Testis (tissue), 3 donors: ENCODE data around the gene CDH4. TPM values are rescaled to one million over a fixed set of nuclear protein-coding genes. Genes with fewer than 3 reads are reported as not detected.

Source experiments
- DNase-seq: peaks from one replicate; pipeline ENCODE4 v3.0.0-alpha.2; 2019
- H3K27ac ChIP-seq, 2 donors: fragments of 200-600 bp; sonication (generic); one replicate each; pipeline ENCODE4 v1.5.1; 2019
- H3K27me3 ChIP-seq: fragments of 200-600 bp; sonication (generic); one replicate; pipeline ENCODE4 v1.5.1; 2019
- H3K36me3 ChIP-seq: fragments of 200-600 bp; sonication (generic); one replicate; pipeline ENCODE4 v1.5.1; 2017; ENCODE audit warnings: low read depth; ENCODE audit errors: missing control alignments
- H3K4me1 ChIP-seq: fragments of 200-600 bp; sonication (generic); one replicate; pipeline ENCODE4 v1.5.1; 2019
- H3K4me3 ChIP-seq, 2 donors: fragments of 200-600 bp; sonication (generic); one replicate each; pipeline ENCODE4 v1.5.1; 2017 to 2019
- H3K9me3 ChIP-seq: fragments of 200-600 bp; sonication (generic); one replicate; pipeline ENCODE4 v1.5.1; 2017
- POLR2A ChIP-seq: fragments of 450-650 bp; IDR thresholded peaks from one replicate; pipeline ENCODE4 v1.6.1; 2017; ENCODE audit warnings: antibody characterized with exemption, mild to moderate bottlenecking, moderate library complexity
- WGBS, 2 donors: methylation state at CpG; one replicate each; pipeline ENCODE4 v1.1.5; 2018; 5-methylcytosine and 5-hydroxymethylcytosine counted together
- intact Hi-C: fragments of 100-400 bp; cut with DNase I; formaldehyde crosslinking; loops from one replicate; pipeline ENCODE4 v1.15.1; 2023; ENCODE audit warnings: low total_unique reads
- polyA plus RNA-seq: library from polyadenylated mRNA; stranded (reverse); fragments of 350-450 nt; fragmentation: Illumina TruSeq; extraction: RNeasy Lipid Tissue Mini Kit (QIAGEN cat#74804); gene quantifications from one replicate; pipeline ENCODE4 v1.2.3, GENCODE V29; 2014; ENCODE audit warnings: low read depth, low replicate concordance; ENCODE audit not compliant: insufficient read depth
- total RNA-seq, 2 donors: library from RNA; depleted of rRNA; stranded (reverse); fragments of >200 nt; gene quantifications; one replicate each; pipeline ENCODE4 v1.2.3, GENCODE V29; 2016
- TF ChIP-seq, protein P1 (sequence below), 3 experiments: fragments of 450-650 bp in 2 of 3; fragments of 200-600 bp in 1 of 3; sonication (generic) in 1 of 3; IDR thresholded peaks; one replicate each; pipeline ENCODE4 v1.5.1; 2016 to 2019; ENCODE audit warnings: antibody characterized with exemption in 3 of 3, mild to moderate bottlenecking in 2 of 3, moderate library complexity in 1 of 3

Gene CDH4
- total and polyA plus RNA-seq, 3 donors from 2014 or later: 1.4 to 3.3 (median 1.9) TPM

- no peak overlapping the region for H3K4me3 ChIP-seq
- no peaks in the 10 kb centered on the region for H3K4me1 ChIP-seq
- DNase-seq: no peak
- H3K36me3 ChIP-seq: no peaks in the 10 kb centered on the region
- WGBS, 2 donors: 86 to 90% methylated on average over 8 of the region's 8 CpGs
- H3K9me3 ChIP-seq: no peaks in the 10 kb centered on the region
- intact Hi-C loops: no loop called here
- no peak for TF ChIP-seq POLR2A
- TF ChIP-seq, protein P1, sequence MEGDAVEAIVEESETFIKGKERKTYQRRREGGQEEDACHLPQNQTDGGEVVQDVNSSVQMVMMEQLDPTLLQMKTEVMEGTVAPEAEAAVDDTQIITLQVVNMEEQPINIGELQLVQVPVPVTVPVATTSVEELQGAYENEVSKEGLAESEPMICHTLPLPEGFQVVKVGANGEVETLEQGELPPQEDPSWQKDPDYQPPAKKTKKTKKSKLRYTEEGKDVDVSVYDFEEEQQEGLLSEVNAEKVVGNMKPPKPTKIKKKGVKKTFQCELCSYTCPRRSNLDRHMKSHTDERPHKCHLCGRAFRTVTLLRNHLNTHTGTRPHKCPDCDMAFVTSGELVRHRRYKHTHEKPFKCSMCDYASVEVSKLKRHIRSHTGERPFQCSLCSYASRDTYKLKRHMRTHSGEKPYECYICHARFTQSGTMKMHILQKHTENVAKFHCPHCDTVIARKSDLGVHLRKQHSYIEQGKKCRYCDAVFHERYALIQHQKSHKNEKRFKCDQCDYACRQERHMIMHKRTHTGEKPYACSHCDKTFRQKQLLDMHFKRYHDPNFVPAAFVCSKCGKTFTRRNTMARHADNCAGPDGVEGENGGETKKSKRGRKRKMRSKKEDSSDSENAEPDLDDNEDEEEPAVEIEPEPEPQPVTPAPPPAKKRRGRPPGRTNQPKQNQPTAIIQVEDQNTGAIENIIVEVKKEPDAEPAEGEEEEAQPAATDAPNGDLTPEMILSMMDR (IDR thresholded peaks at IDR 0.05): no peak
- H3K27me3 ChIP-seq: no peaks in the 10 kb centered on the region
- no peak overlapping the region for H3K27ac ChIP-seq
These were observed 52.7 kb downstream of the CDH4 start for GRCh38 chr20:61304750-61305149.

- no peak for TF ChIP-seq POLR2A
- TF ChIP-seq, protein P1 (IDR thresholded peaks at IDR 0.05): no peak
- DNase-seq: no peak
- Histone ChIP-seq H3K36me3 (no peaks in the 10 kb centered on the region), H3K4me3 (no peak overlapping the region), H3K4me1 (no peaks in the 10 kb centered on the region), H3K27ac (no peak overlapping the region), H3K9me3 (no peaks in the 10 kb centered on the region), H3K27me3 (no peaks in the 10 kb centered on the region)
- WGBS, 2 donors: 86% methylated on average over 9 to 10 of the region's 10 CpGs
- intact Hi-C loops: no loop called here
These were observed 54.9 kb downstream of the CDH4 start for GRCh38 chr20:61306937-61307475.

DNA sequence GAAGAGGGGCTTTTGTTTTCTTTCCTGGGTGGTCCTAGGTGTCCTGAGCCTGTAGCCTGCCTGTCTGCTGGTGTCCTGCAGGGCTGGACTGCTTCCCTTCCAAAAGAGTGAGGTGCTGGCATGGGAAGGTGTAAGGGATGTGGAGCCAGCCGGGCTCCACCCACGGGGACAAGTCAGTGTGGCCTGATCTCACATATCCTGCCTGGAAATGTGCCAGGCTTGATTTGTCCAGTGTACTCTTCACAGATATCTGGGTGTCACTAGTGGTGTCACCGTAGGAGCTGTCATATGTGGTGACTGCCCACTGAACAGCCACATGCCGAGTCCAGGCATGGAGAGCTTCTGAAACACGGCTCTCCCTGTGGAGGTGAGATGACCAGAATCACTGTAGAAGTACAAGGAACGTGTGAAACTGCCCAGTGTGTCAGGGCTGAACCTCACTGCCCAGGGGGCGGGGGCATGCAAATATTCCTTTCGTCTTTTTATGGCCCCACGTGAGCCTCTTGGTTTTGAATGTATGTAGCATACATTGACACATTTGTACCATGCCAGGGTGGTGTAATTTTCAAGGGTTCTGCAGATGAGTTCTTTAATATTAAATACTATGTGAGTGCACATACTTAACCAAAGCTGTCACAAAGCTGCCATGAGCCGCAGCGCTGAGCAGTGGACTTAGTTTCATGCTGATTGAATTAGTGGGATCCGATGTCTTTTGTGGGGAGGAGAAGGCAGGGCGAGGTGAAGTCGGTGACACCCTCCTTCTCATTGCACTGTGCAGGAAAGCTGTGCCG lies 55.8 kb downstream of the CDH4 start:
- Histone ChIP-seq H3K36me3 (no peaks in the 10 kb centered on the region), H3K9me3 (no peaks in the 10 kb centered on the region), H3K27me3 (no peaks in the 10 kb centered on the region), H3K27ac (no peak overlapping the region), H3K4me1 (no peaks in the 10 kb centered on the region), H3K4me3 (no peak overlapping the region)
- WGBS, 2 donors: 68 to 76% methylated on average over 11 to 15 of the region's 15 CpGs
- intact Hi-C loops: no loop called here
- no peak for TF ChIP-seq POLR2A
- TF ChIP-seq, protein P1 (IDR thresholded peaks at IDR 0.05): no peak
- no peak for DNase-seq

- intact Hi-C loops: no loop called here
- WGBS, 2 donors: 61 to 75% methylated on average over 2 of the region's 2 CpGs
- TF ChIP-seq, protein P1 (IDR thresholded peaks at IDR 0.05): no peak
- H3K27ac ChIP-seq: no peak overlapping the region
- no peaks in the 10 kb centered on the region for H3K27me3 ChIP-seq
- no peak overlapping the region for H3K4me3 ChIP-seq
- H3K36me3 ChIP-seq: no peaks in the 10 kb centered on the region
- no peaks in the 10 kb centered on the region for H3K9me3 ChIP-seq
- no peak for DNase-seq
- no peaks in the 10 kb centered on the region for H3K4me1 ChIP-seq
These were observed 56.4 kb downstream of the CDH4 start for GRCh38 chr20:61308477-61308774.

DNA sequence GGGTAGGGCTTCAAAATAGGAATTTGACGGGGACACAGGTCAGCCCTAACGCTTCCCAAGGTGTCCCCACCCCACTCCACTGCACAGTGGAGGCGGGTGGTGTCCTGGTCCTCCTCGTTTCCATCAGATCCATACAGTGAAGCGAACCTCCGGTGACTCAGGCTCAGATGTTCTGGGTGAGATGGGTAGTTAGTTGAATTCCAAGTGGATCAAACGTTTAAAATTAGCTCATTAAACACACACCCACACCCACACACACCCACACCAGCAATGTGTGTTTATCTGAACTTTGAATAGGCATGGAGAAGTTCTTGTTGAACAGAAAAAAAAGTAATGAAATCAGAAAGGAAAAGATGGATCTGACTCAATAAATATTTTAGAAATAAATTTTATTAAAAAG lies 58.9 kb downstream of the CDH4 start:
- intact Hi-C loops: no loop called here
- Histone ChIP-seq H3K9me3 (no peaks in the 10 kb centered on the region), H3K4me1 (no peaks in the 10 kb centered on the region), H3K27ac (no peak overlapping the region), H3K4me3 (no peak overlapping the region), H3K27me3 (no peaks in the 10 kb centered on the region), H3K36me3 (no peaks in the 10 kb centered on the region)
- 74 to 77% methylated on average over 7 of the region's 7 CpGs for WGBS, 2 donors
- no peak for DNase-seq
- TF ChIP-seq, protein P1 (IDR thresholded peaks at IDR 0.05): no peak
- no peak for TF ChIP-seq POLR2A
